H9 (cell line): Measurements from ENCODE around the gene RABGAP1L. TPM values are rescaled to one million over a fixed set of nuclear protein-coding genes. Genes with fewer than 3 reads are reported as not detected.

ENCODE experiments used
- DNase-seq: peaks from one replicate; pipeline ENCODE4 v3.0.0-alpha.2; 2017
- H2AFZ ChIP-seq: one replicate; pipeline ENCODE4 v1.6.1; 2013; ENCODE audit warnings: mild to moderate bottlenecking, low read length, control low read depth, moderate library complexity
- H2AK5ac ChIP-seq: 2 replicates; pipeline ENCODE4 v1.6.1; 2013; ENCODE audit warnings: low read length, control low read depth, mixed read lengths; ENCODE audit not compliant: insufficient read length
- H2BK120ac ChIP-seq: one replicate; pipeline ENCODE4 v1.6.1; 2013; ENCODE audit warnings: low read depth, mild to moderate bottlenecking, low read length, control low read depth, inconsistent platforms; ENCODE audit not compliant: poor library complexity, severe bottlenecking
- H2BK12ac ChIP-seq: 2 replicates; pipeline ENCODE4 v1.6.1; 2013; ENCODE audit warnings: low read length, control low read depth, mixed read lengths, low read depth; ENCODE audit not compliant: insufficient read length
- H2BK15ac ChIP-seq: 2 replicates; pipeline ENCODE4 v1.6.1; 2013; ENCODE audit warnings: low read depth, low read length, control low read depth
- H2BK20ac ChIP-seq: one replicate; pipeline ENCODE4 v1.6.1; 2013; ENCODE audit warnings: low read depth, mild to moderate bottlenecking, low read length, control low read depth, inconsistent platforms; ENCODE audit not compliant: poor library complexity, severe bottlenecking
- H2BK5ac ChIP-seq: 2 replicates; pipeline ENCODE4 v1.6.1; 2013; ENCODE audit warnings: low read length, control low read depth, mixed read lengths; ENCODE audit not compliant: insufficient read length
- H3K14ac ChIP-seq: 2 replicates; pipeline ENCODE4 v1.6.1; 2013; ENCODE audit warnings: low read length, control low read depth; ENCODE audit not compliant: insufficient read depth
- H3K18ac ChIP-seq: 2 replicates; pipeline ENCODE4 v1.6.1; 2013; ENCODE audit warnings: low read depth, mild to moderate bottlenecking, mixed read lengths, low read length, control low read depth; ENCODE audit not compliant: insufficient read length
- H3K23ac ChIP-seq: 2 replicates; pipeline ENCODE4 v1.6.1; 2013; ENCODE audit warnings: low read length, control low read depth, mixed read lengths, low read depth; ENCODE audit not compliant: insufficient read length
- H3K23me2 ChIP-seq: 2 replicates; pipeline ENCODE4 v1.6.1; 2013; ENCODE audit warnings: low read depth, mild to moderate bottlenecking, mixed read lengths, low read length, control low read depth; ENCODE audit not compliant: insufficient read length, poor library complexity, severe bottlenecking
- H3K27ac ChIP-seq: 2 replicates; pipeline ENCODE4 v1.5.1; 2013; ENCODE audit warnings: low read length, control low read depth, mixed read lengths, low read depth; ENCODE audit not compliant: insufficient read length
- H3K27me3 ChIP-seq: 2 replicates; pipeline ENCODE4 v1.6.1; 2013; ENCODE audit warnings: low read length, control low read depth, inconsistent platforms; ENCODE audit not compliant: insufficient read depth
- H3K4ac ChIP-seq: 2 replicates; pipeline ENCODE4 v1.6.1; 2013; ENCODE audit warnings: low read depth, mild to moderate bottlenecking, control low read depth, inconsistent platforms, low read length, moderate library complexity
- H3K4me1 ChIP-seq: 2 replicates; pipeline ENCODE4 v1.6.1; 2013; ENCODE audit warnings: low read length, control low read depth, inconsistent platforms; ENCODE audit not compliant: insufficient read depth
- H3K4me2 ChIP-seq: 2 replicates; pipeline ENCODE4 v1.6.1; 2013; ENCODE audit warnings: low read length, control low read depth, mixed read lengths; ENCODE audit not compliant: insufficient read length, insufficient read depth
- H3K56ac ChIP-seq: 2 replicates; pipeline ENCODE4 v1.6.1; 2013; ENCODE audit warnings: low read depth, mild to moderate bottlenecking, mixed read lengths, low read length, control low read depth; ENCODE audit not compliant: insufficient read length
- H3K79me1 ChIP-seq: 2 replicates; pipeline ENCODE4 v1.6.1; 2013; ENCODE audit warnings: low read depth, mild to moderate bottlenecking, moderate library complexity, low read length, control low read depth, inconsistent platforms; ENCODE audit not compliant: insufficient read depth, poor library complexity, severe bottlenecking
- H3K79me2 ChIP-seq: 2 replicates; pipeline ENCODE4 v1.6.1; 2013; ENCODE audit warnings: low read length, control low read depth, inconsistent platforms; ENCODE audit not compliant: insufficient read depth
- H3K9ac ChIP-seq: 2 replicates; pipeline ENCODE4 v1.6.1; 2013; ENCODE audit warnings: low read length, control low read depth, mixed read lengths; ENCODE audit not compliant: insufficient read length; ENCODE audit errors: extremely low read depth
- H3K9me3 ChIP-seq: one replicate; pipeline ENCODE4 v1.6.1; 2013; ENCODE audit warnings: low read depth, low read length, inconsistent platforms; ENCODE audit not compliant: control insufficient read depth
- H3T11ph ChIP-seq: one replicate; pipeline ENCODE4 v1.6.1; 2013; ENCODE audit warnings: mild to moderate bottlenecking, low read length, control low read depth, inconsistent platforms
- H4K20me1 ChIP-seq: one replicate; pipeline ENCODE4 v1.6.1; 2013; ENCODE audit not compliant: control insufficient read depth, insufficient read length, insufficient read depth
- H4K5ac ChIP-seq: 2 replicates; pipeline ENCODE4 v1.6.1; 2013; ENCODE audit warnings: low read depth, mild to moderate bottlenecking, mixed read lengths, low read length, control low read depth; ENCODE audit not compliant: insufficient read length
- H4K8ac ChIP-seq: replicated peaks from 2 replicates; pipeline ENCODE4 v1.6.1; 2013; ENCODE audit warnings: low read length, control low read depth, mixed read lengths, low read depth; ENCODE audit not compliant: insufficient read length
- H4K91ac ChIP-seq: 2 replicates; pipeline ENCODE4 v1.6.1; 2013; ENCODE audit warnings: low read depth, mild to moderate bottlenecking, moderate library complexity, mixed read lengths, low read length, control low read depth; ENCODE audit not compliant: insufficient read length
- H3K27ac Mint-ChIP-seq, 3 experiments: 2 replicates in 2 of 3; 3 replicates in 1 of 3; pipeline ENCODE4 v1.8.0; 2020 to 2021; ENCODE audit warnings: mixed read lengths in 3 of 3, mild to moderate bottlenecking in 1 of 3, moderate library complexity in 1 of 3
- H3K27me3 Mint-ChIP-seq: 2 replicates; pipeline ENCODE4 v1.8.0; 2021; ENCODE audit warnings: low read depth, mild to moderate bottlenecking, moderate library complexity, mixed read lengths
- H3K36me3 Mint-ChIP-seq, 3 experiments: 2 replicates in 2 of 3; 3 replicates in 1 of 3; pipeline ENCODE4 v1.8.0; 2020 to 2021; ENCODE audit warnings: low read depth in 3 of 3, mixed read lengths in 3 of 3; ENCODE audit not compliant: insufficient read depth in 1 of 3
- H3K4me1 Mint-ChIP-seq, 2 experiments: 2 replicates each; pipeline ENCODE4 v1.8.0; 2020; ENCODE audit warnings: mixed read lengths in 2 of 2
- H3K4me3 Mint-ChIP-seq, 2 experiments: 2 replicates in 1 of 2; 3 replicates in 1 of 2; pipeline ENCODE4 v1.8.0; 2020 to 2021; ENCODE audit warnings: mild to moderate bottlenecking in 2 of 2, mixed read lengths in 2 of 2, moderate library complexity in 1 of 2
- H3K9me3 Mint-ChIP-seq, 2 experiments: 2 replicates in 1 of 2; 3 replicates in 1 of 2; pipeline ENCODE4 v1.8.0; 2020; ENCODE audit warnings: mild to moderate bottlenecking in 2 of 2, mixed read lengths in 2 of 2, moderate library complexity in 1 of 2
- CTCF ChIP-seq: fragments of 200-600 bp; sonication (generic); conservative IDR thresholded peaks from 3 replicates; pipeline ENCODE4 v1.8.0; 2021; ENCODE audit warnings: antibody characterized with exemption, mild to moderate bottlenecking
- WGBS: extraction: QIAGEN DNeasy Blood & Tissue Kit; methylation state at CpG from one replicate; pipeline ENCODE4 v1.1.7; 2013; ENCODE audit warnings: missing lambda C conversion rate, low lambda C conversion rate, mixed read lengths; ENCODE audit not compliant: insufficient read length; ENCODE audit errors: extremely low coverage; 5-methylcytosine and 5-hydroxymethylcytosine counted together
- total RNA-seq: library from RNA; stranded (reverse); gene quantifications from 2 replicates; pipeline ENCODE4 v1.2.1, GENCODE V29; 2021

Gene RABGAP1L
- total RNA-seq, 1 experiment from 2014 or later = 147 TPM

GRCh38 chr1:174448974-174449373 lies 289.7 kb downstream of the RABGAP1L start:
- Histone ChIP-seq H4K5ac (no peak overlapping the region), H2BK5ac (no peak overlapping the region), H3K9me3 (no peaks in the 10 kb centered on the region), H4K8ac (no peak overlapping the region), H3K4me2 (no peak overlapping the region), H3K18ac (no peak overlapping the region), H2BK20ac (no peak overlapping the region), H3K23me2 (no peaks in the 10 kb centered on the region), H3K27me3 (no peaks in the 10 kb centered on the region), H3K14ac (no peak overlapping the region), H3K4me1 (no peaks in the 10 kb centered on the region; the same call in 1 of the 2 replicates), H3K4ac (no peak overlapping the region), H2BK15ac (no peak overlapping the region), H3T11ph (no peak overlapping the region), H2BK12ac (no peak overlapping the region), H3K27ac (no peak overlapping the region), H4K91ac (no peak overlapping the region), H2AFZ (no peak overlapping the region), H3K56ac (no peak overlapping the region), H2AK5ac (no peak overlapping the region), H3K9ac (no peak overlapping the region), H4K20me1 (no peaks in the 10 kb centered on the region), H3K79me2 (no peaks in the 10 kb centered on the region), H3K79me1 (no peaks in the 10 kb centered on the region), H3K23ac (no peak overlapping the region), H2BK120ac (no peak overlapping the region)
- H3K9me3 Mint-ChIP-seq = no peaks in the 10 kb centered on the region
- H3K27me3 Mint-ChIP-seq = no peaks in the 10 kb centered on the region
- H3K27ac Mint-ChIP-seq = no peak overlapping the region
- TF ChIP-seq CTCF = no peak
- no peak for DNase-seq
- H3K36me3 Mint-ChIP-seq = no peaks in the 10 kb centered on the region
- no peak overlapping the region for H3K4me3 Mint-ChIP-seq
- no CpG with 5 or more reads among the region's 5 CpGs for WGBS
- H3K4me1 Mint-ChIP-seq = peaks cover 0 to 23% of the 10 kb centered on the region in 2 experiments; a peak in 2 of 4 replicates
